Natural killer cell (primary cell): ENCODE measurements around the gene ERFL. TPM values are rescaled to one million over a fixed set of nuclear protein-coding genes. Genes with fewer than 3 reads are reported as not detected.

Experiments
- ATAC-seq, 3 donors: fragments of 150-1000 bp in 2 of 3; fragments of 200-7000 bp in 1 of 3; cut with Tn5 transposase; 1 replicate in 1 of 3; 2 replicates in 2 of 3; pipeline ENCODE4 v1.10.0; 2021; ENCODE audit warnings: mild to moderate bottlenecking in 2 of 3, moderate library complexity in 2 of 3
- DNase-seq, 2 donors: peaks; one replicate each; pipeline versions ENCODE4 v3.0.0 to v3.0.0-alpha.2; 2013 to 2021; ENCODE audit warnings: mixed read lengths in 1 of 2
- H3K27ac ChIP-seq: one replicate; pipeline ENCODE4 v1.5.1; 2013; ENCODE audit warnings: mild to moderate bottlenecking, low read length
- H3K27me3 ChIP-seq: one replicate; pipeline ENCODE4 v1.6.1; 2013; ENCODE audit warnings: low read length; ENCODE audit not compliant: control insufficient read depth, insufficient read depth
- H3K36me3 ChIP-seq: one replicate; pipeline ENCODE4 v1.6.1; 2013; ENCODE audit warnings: low read length; ENCODE audit not compliant: control insufficient read depth, insufficient read depth
- H3K4me1 ChIP-seq: one replicate; pipeline ENCODE4 v1.6.1; 2013; ENCODE audit warnings: low read length; ENCODE audit not compliant: control insufficient read depth, insufficient read depth
- H3K4me3 ChIP-seq: one replicate; pipeline ENCODE4 v1.5.1; 2013; ENCODE audit warnings: low read length
- H3K9me3 ChIP-seq: one replicate; pipeline ENCODE4 v1.6.1; 2013; ENCODE audit warnings: low read length; ENCODE audit not compliant: control insufficient read depth, insufficient read depth
- H3K27ac Mint-ChIP-seq, 2 donors: one replicate each; pipeline ENCODE4 v1.8.0; 2022; ENCODE audit warnings: mild to moderate bottlenecking in 2 of 2, mixed read lengths in 2 of 2, moderate library complexity in 1 of 2
- H3K27me3 Mint-ChIP-seq, 2 donors: one replicate each; pipeline ENCODE4 v1.8.0; 2022; ENCODE audit warnings: low read depth in 2 of 2, mixed read lengths in 2 of 2
- H3K36me3 Mint-ChIP-seq: one replicate; pipeline ENCODE4 v1.8.0; 2022; ENCODE audit warnings: mixed read lengths
- H3K4me1 Mint-ChIP-seq, 2 donors: one replicate each; pipeline ENCODE4 v1.8.0; 2022; ENCODE audit warnings: mixed read lengths in 2 of 2
- H3K4me3 Mint-ChIP-seq: one replicate; pipeline ENCODE4 v1.8.0; 2022; ENCODE audit warnings: mild to moderate bottlenecking, moderate library complexity, mixed read lengths
- H3K9me3 Mint-ChIP-seq, 2 donors: one replicate each; pipeline ENCODE4 v1.8.0; 2022; ENCODE audit warnings: mixed read lengths in 2 of 2
- WGBS: methylation state at CpG from one replicate; pipeline ENCODE4 v1.1.7; 2013; ENCODE audit warnings: missing lambda C conversion rate; ENCODE audit not compliant: insufficient coverage; 5-methylcytosine and 5-hydroxymethylcytosine counted together
- intact Hi-C: fragments of 100-400 bp; cut with micrococcal nuclease; formaldehyde crosslinking; loops from one replicate; pipeline ENCODE4 v1.14.2; 2022
- total RNA-seq, 4 donors: library from RNA; stranded (reverse); fragments of 120-200 nt in 1 of 4; gene quantifications; one replicate each; pipeline versions ENCODE4 v1.2.3 to v1.2.4, GENCODE V29; 2013 to 2022
- TF ChIP-seq, protein P1 (sequence below): fragments of 200-600 bp; IDR thresholded peaks from one replicate; pipeline ENCODE4 v1.8.0; 2022; ENCODE audit warnings: antibody characterized with exemption

The ERFL gene
- total RNA-seq, 3 donors from 2014 or later (not counting 1 experiment from before 2014, with no cell fraction given), result 1.1 to 2.1 (median 1.5) TPM

GRCh38 chr19:41944336-41944735, 16.1 kb upstream of the ERFL start:
- Mint-ChIP-seq H3K27ac (peak overlapping the region; percentile 93 to 97), H3K4me3 (peak overlapping the region; percentile 6), H3K9me3 (no peaks in the 10 kb centered on the region), H3K27me3 (peaks cover 14 to 17% of the 10 kb centered on the region in 2 donors), H3K4me1 (peaks cover 44 to 69% of the 10 kb centered on the region in 2 donors), H3K36me3 (no peaks in the 10 kb centered on the region)
- intact Hi-C loops, result no loop called here
- ATAC-seq, result peak in 1 of 3 donors; percentile 7
- TF ChIP-seq, protein P1, sequence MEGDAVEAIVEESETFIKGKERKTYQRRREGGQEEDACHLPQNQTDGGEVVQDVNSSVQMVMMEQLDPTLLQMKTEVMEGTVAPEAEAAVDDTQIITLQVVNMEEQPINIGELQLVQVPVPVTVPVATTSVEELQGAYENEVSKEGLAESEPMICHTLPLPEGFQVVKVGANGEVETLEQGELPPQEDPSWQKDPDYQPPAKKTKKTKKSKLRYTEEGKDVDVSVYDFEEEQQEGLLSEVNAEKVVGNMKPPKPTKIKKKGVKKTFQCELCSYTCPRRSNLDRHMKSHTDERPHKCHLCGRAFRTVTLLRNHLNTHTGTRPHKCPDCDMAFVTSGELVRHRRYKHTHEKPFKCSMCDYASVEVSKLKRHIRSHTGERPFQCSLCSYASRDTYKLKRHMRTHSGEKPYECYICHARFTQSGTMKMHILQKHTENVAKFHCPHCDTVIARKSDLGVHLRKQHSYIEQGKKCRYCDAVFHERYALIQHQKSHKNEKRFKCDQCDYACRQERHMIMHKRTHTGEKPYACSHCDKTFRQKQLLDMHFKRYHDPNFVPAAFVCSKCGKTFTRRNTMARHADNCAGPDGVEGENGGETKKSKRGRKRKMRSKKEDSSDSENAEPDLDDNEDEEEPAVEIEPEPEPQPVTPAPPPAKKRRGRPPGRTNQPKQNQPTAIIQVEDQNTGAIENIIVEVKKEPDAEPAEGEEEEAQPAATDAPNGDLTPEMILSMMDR, result no peak
- peak overlapping the region; percentile 81 for H3K27ac ChIP-seq
- peak in 1 of 2 donors; percentile 58 for DNase-seq
- H3K36me3 ChIP-seq, result no peaks in the 10 kb centered on the region
- no peaks in the 10 kb centered on the region for H3K9me3 ChIP-seq
- peaks cover 11% of the 10 kb centered on the region for H3K27me3 ChIP-seq
- no peak overlapping the region for H3K4me3 ChIP-seq
- peaks cover 62% of the 10 kb centered on the region for H3K4me1 ChIP-seq
- WGBS, result 74% methylated on average over 2 of the region's 2 CpGs

- Mint-ChIP-seq H3K27ac (peak overlapping the region; percentile 68 to 69), H3K36me3 (no peaks in the 10 kb centered on the region), H3K4me3 (peak overlapping the region; percentile 78), H3K9me3 (no peaks in the 10 kb centered on the region), H3K4me1 (peaks cover 33 to 63% of the 10 kb centered on the region in 2 donors), H3K27me3 (peaks cover 14 to 24% of the 10 kb centered on the region in 2 donors)
- TF ChIP-seq, protein P1, result no peak
- intact Hi-C loops, result no loop called here
- H3K27me3 ChIP-seq, result peaks cover 11% of the 10 kb centered on the region
- DNase-seq (no peak), ATAC-seq (no peak)
- WGBS, result 89% methylated on average over 8 of the region's 9 CpGs
- H3K27ac ChIP-seq, result peak overlapping the region; percentile 39
- no peaks in the 10 kb centered on the region for H3K36me3 ChIP-seq
- no peak overlapping the region for H3K4me3 ChIP-seq
- H3K4me1 ChIP-seq, result peaks cover 57% of the 10 kb centered on the region
- no peaks in the 10 kb centered on the region for H3K9me3 ChIP-seq
Measured at GRCh38 chr19:41941410-41942202, 13.4 kb upstream of the ERFL start.

DNA sequence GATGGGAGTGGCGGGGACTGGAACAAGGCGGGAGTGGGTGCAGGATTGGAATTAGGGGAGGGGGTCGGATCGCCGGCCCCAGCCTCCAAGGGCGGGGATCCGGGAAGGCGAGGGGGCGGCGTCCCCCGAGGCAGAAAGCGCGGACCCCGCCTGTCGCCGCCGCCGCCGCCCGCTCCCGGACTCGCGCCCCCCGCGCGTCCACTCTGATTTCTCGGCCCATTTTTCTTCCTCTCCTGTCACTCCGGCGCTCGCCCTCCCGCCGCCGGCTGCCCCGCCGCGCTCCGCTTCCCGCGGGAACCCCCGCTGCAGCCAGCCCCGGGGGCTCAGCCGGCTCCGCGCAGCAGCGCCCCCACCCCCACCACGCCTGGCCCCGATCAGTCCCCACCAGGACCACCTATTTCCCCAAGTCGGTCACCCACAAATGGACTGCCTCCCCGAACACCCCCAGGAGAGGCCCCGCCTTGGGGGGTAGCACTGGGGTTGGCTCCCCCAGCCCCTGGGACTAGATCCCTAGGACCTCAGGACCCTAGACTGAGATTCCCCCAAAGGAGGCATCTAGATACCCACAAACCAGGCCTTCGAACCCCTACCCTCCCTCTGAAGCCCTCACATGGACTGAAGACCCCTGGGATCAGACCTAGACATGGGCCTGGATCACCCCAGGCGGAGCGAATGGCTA, 12.6 kb upstream of the ERFL start:
- peak overlapping the region; percentile 46 for H3K4me3 ChIP-seq
- Mint-ChIP-seq H3K36me3 (no peaks in the 10 kb centered on the region), H3K4me1 (peaks cover 33 to 63% of the 10 kb centered on the region in 2 donors), H3K9me3 (no peaks in the 10 kb centered on the region), H3K4me3 (peak overlapping the region; percentile 81), H3K27me3 (peaks cover 14 to 28% of the 10 kb centered on the region in 2 donors), H3K27ac (peak overlapping the region; percentile 68 to 69)
- ATAC-seq, result no peak
- peaks cover 11% of the 10 kb centered on the region for H3K27me3 ChIP-seq
- H3K36me3 ChIP-seq, result no peaks in the 10 kb centered on the region
- WGBS, result 9% methylated on average over 53 of the region's 53 CpGs
- H3K27ac ChIP-seq, result peak overlapping the region; percentile 52
- intact Hi-C loops, result no loop called here
- no peaks in the 10 kb centered on the region for H3K9me3 ChIP-seq
- peaks cover 57% of the 10 kb centered on the region for H3K4me1 ChIP-seq
- TF ChIP-seq, protein P1, result no peak
- peak in 1 of 2 donors; percentile 44 for DNase-seq
